ENCODE results near the gene SEMA3B.

GRCh38 chr3:50304601-50305000 is 35.7 kb downstream of the SEMA3B start:
- TF ChIP-seq POLR2A (IDR thresholded peaks at IDR 0.05) (no peak), POLR2AphosphoS5 (IDR thresholded peaks at IDR 0.05) (no peak), CTCF (IDR thresholded peaks at IDR 0.05) (no peak)

Measured in breast epithelium (tissue), 3 donors.